Fibroblast of lung (primary cell): ENCODE data around the gene EHMT1. TPM values are rescaled to one million over a fixed set of nuclear protein-coding genes. Genes with fewer than 3 reads are reported as not detected.

ENCODE experiments used
- DNase-seq, 2 donors: peaks; one replicate each; pipeline versions ENCODE4 v3.0.0 to v3.0.0-alpha.2; 2010; ENCODE audit warnings: low read depth in 2 of 2
- H2AFZ ChIP-seq: 2 replicates; pipeline ENCODE4 v1.5.1; 2012; ENCODE audit warnings: low read length, control low read depth, inconsistent platforms
- H3K27ac ChIP-seq: 2 replicates; pipeline ENCODE4 v1.5.1; 2011; ENCODE audit warnings: low read length, control low read depth; ENCODE audit not compliant: insufficient read depth
- H3K27me3 ChIP-seq: 2 replicates; pipeline ENCODE4 v1.5.1; 2011; ENCODE audit warnings: mild to moderate bottlenecking, low read length; ENCODE audit not compliant: control insufficient read depth, insufficient read depth
- H3K36me3 ChIP-seq: 2 replicates; pipeline ENCODE4 v1.5.1; 2011; ENCODE audit warnings: low read length; ENCODE audit not compliant: control insufficient read depth, insufficient read depth
- H3K4me1 ChIP-seq: 2 replicates; pipeline ENCODE4 v1.5.1; 2011; ENCODE audit warnings: low read length; ENCODE audit not compliant: control insufficient read depth, insufficient read depth; ENCODE audit errors: extremely low read depth
- H3K4me2 ChIP-seq: 2 replicates; pipeline ENCODE4 v1.5.1; 2011; ENCODE audit warnings: low read length, control low read depth; ENCODE audit not compliant: insufficient read depth; ENCODE audit errors: extremely low read depth
- H3K4me3 ChIP-seq, 4 experiments: fragments of 200-600 bp in 1 of 4; sonication (generic) in 1 of 4; replicated peaks in 1 of 4; 2 replicates each; pipeline ENCODE4 v1.5.1; 2011 to 2016; ENCODE audit warnings: low read length in 4 of 4, low read depth in 3 of 4, mild to moderate bottlenecking in 3 of 4, control low read depth in 2 of 4, inconsistent platforms in 1 of 4, mixed read lengths in 1 of 4; ENCODE audit not compliant: insufficient read depth in 1 of 4; ENCODE audit errors: control extremely low read depth in 1 of 4
- H3K79me2 ChIP-seq: 2 replicates; pipeline ENCODE4 v1.5.1; 2012; ENCODE audit warnings: mild to moderate bottlenecking, low read length, inconsistent platforms; ENCODE audit not compliant: control insufficient read depth, insufficient read depth
- H3K9ac ChIP-seq: 2 replicates; pipeline ENCODE4 v1.5.1; 2011; ENCODE audit warnings: mild to moderate bottlenecking, low read length, control low read depth; ENCODE audit not compliant: insufficient read depth
- H3K9me3 ChIP-seq: 2 replicates; pipeline ENCODE4 v1.5.1; 2012; ENCODE audit warnings: low read depth, low read length; ENCODE audit not compliant: control insufficient read depth, insufficient read depth
- H4K20me1 ChIP-seq: 2 replicates; pipeline ENCODE4 v1.5.1; 2011; ENCODE audit warnings: low read length; ENCODE audit not compliant: control insufficient read depth, insufficient read depth; ENCODE audit errors: extremely low read depth
- EZH2 ChIP-seq: IDR thresholded peaks from 2 replicates; pipeline ENCODE4 v1.5.1; 2012; ENCODE audit warnings: low read length, control low read depth, mild to moderate bottlenecking; ENCODE audit errors: missing control alignments
- polyA plus RNA-seq, 2 donors: library from polyadenylated mRNA; depleted of rRNA in 1 of 2; stranded (reverse) in 1 of 2; unstranded in 1 of 2; fragments of >200 nt; gene quantifications; 2 replicates each; pipeline ENCODE4 v1.2.1, GENCODE V29; 2011 to 2012; ENCODE audit warnings: missing spikeins in 1 of 2
- total RNA-seq: library from RNA; depleted of rRNA; stranded (reverse); fragments of >200 nt; gene quantifications from 2 replicates; pipeline ENCODE4 v1.2.1, GENCODE V29; 2014
- TF ChIP-seq, protein P1 (sequence below), 2 donors: IDR thresholded peaks in 1 of 2; conservative IDR thresholded peaks in 1 of 2; 1 replicate in 1 of 2; 2 replicates in 1 of 2; pipeline ENCODE4 v1.5.1; 2011 to 2012; ENCODE audit warnings: low read length in 2 of 2, control low read depth in 1 of 2, inconsistent platforms in 1 of 2, low read depth in 1 of 2, mild to moderate bottlenecking in 1 of 2

EHMT1 gene
- total and polyA plus RNA-seq, 2 donors (not counting 1 experiment from before 2014, with no cell fraction given): 22.4 to 48.6 TPM

DNA sequence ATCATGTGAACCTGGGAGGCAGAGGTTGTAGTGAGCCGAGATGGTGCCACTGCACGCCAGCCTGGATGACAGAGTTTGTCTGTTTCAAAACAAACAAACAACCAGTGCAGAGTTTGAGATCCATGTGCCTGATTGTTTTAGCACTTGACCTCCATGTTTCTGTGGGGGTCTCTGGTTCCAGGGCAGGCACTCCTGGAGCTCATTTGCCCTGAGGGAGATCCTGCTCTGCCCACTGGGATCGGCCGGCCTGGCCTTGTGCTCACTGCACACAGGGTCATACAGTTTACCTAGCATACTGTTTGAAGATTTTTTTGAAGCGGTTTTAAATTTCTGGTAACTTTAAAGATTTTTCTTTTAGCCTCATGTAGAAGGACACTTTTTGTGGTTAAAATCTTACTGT lies 78.4 kb downstream of the EHMT1 start:
- H4K20me1 ChIP-seq: no peaks in the 10 kb centered on the region
- no peaks in the 10 kb centered on the region for H3K4me1 ChIP-seq
- no peak overlapping the region for H2AFZ ChIP-seq
- TF ChIP-seq EZH2: no peak
- TF ChIP-seq, protein P1, sequence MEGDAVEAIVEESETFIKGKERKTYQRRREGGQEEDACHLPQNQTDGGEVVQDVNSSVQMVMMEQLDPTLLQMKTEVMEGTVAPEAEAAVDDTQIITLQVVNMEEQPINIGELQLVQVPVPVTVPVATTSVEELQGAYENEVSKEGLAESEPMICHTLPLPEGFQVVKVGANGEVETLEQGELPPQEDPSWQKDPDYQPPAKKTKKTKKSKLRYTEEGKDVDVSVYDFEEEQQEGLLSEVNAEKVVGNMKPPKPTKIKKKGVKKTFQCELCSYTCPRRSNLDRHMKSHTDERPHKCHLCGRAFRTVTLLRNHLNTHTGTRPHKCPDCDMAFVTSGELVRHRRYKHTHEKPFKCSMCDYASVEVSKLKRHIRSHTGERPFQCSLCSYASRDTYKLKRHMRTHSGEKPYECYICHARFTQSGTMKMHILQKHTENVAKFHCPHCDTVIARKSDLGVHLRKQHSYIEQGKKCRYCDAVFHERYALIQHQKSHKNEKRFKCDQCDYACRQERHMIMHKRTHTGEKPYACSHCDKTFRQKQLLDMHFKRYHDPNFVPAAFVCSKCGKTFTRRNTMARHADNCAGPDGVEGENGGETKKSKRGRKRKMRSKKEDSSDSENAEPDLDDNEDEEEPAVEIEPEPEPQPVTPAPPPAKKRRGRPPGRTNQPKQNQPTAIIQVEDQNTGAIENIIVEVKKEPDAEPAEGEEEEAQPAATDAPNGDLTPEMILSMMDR (conservative IDR thresholded peaks at IDR 0.05 in 1 of 2, IDR thresholded peaks at IDR 0.05 in 1 of 2; ENCODE audit: low read depth in 1 of 2, low read length in 2 of 2): no peak
- DNase-seq: no peak
- no peak overlapping the region for H3K4me3 ChIP-seq
- H3K9ac ChIP-seq: no peak overlapping the region
- peaks cover 62% of the 10 kb centered on the region for H3K79me2 ChIP-seq
- H3K27me3 ChIP-seq: no peaks in the 10 kb centered on the region
- no peak overlapping the region for H3K27ac ChIP-seq
- H3K4me2 ChIP-seq: no peak overlapping the region
- no peaks in the 10 kb centered on the region for H3K36me3 ChIP-seq
- no peaks in the 10 kb centered on the region for H3K9me3 ChIP-seq

DNA sequence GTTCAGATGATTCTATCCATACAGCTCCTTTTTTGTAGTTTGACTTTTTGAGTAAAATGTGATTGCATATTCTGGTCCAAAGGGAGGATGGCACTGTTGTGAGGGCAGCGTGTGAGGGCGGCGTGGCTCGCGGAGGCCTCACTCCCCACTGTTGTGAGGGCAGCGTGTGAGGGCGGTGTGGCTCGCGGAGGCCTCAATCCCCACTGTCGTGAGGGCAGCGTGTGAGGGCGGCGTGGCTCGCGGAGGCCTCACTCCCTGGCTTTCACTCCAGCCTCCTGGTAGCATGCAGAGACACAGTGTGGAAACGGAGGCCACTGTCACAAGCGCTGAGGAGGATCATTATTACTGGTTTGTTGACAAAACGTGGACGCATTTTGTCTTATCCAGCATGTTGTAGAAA lies 79.0 kb downstream of the EHMT1 start:
- Histone ChIP-seq H3K4me3 (no peak overlapping the region), H3K9me3 (no peaks in the 10 kb centered on the region), H3K27me3 (no peaks in the 10 kb centered on the region), H3K36me3 (no peaks in the 10 kb centered on the region), H3K79me2 (peaks cover 60% of the 10 kb centered on the region), H3K4me1 (no peaks in the 10 kb centered on the region), H3K9ac (no peak overlapping the region), H2AFZ (no peak overlapping the region), H4K20me1 (no peaks in the 10 kb centered on the region), H3K4me2 (no peak overlapping the region), H3K27ac (no peak overlapping the region)
- DNase-seq: no peak
- TF ChIP-seq EZH2: no peak
- TF ChIP-seq, protein P1 (conservative IDR thresholded peaks at IDR 0.05 in 1 of 2, IDR thresholded peaks at IDR 0.05 in 1 of 2; ENCODE audit: low read depth in 1 of 2, low read length in 2 of 2): no peak

DNA sequence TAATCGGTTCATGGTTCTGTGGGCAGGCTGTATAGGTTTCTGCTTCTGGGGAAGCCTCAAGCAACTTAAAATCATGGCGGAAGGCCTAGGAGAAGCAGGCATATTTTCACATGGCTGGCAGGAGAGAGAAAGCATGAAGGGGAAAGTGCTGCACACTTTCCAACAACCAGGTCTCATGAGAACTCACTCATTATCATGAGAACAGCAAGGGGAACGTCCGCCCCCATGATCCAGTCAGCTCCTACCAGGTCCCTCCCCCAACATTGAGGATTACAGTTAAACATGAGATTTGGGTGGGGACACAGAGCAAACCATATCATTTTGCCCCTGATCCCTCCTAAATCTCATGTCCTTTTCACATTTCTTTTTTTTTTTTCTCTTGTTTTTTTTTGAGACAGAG lies 82.1 kb downstream of the EHMT1 start:
- Histone ChIP-seq H3K4me3 (no peak overlapping the region), H4K20me1 (no peaks in the 10 kb centered on the region), H2AFZ (no peak overlapping the region), H3K4me1 (no peaks in the 10 kb centered on the region), H3K9me3 (no peaks in the 10 kb centered on the region), H3K9ac (no peak overlapping the region), H3K79me2 (peaks cover 53% of the 10 kb centered on the region), H3K4me2 (no peak overlapping the region), H3K27me3 (no peaks in the 10 kb centered on the region), H3K27ac (no peak overlapping the region), H3K36me3 (no peaks in the 10 kb centered on the region)
- TF ChIP-seq, protein P1 (conservative IDR thresholded peaks at IDR 0.05 in 1 of 2, IDR thresholded peaks at IDR 0.05 in 1 of 2; ENCODE audit: low read depth in 1 of 2, low read length in 2 of 2): no peak
- no peak for TF ChIP-seq EZH2
- DNase-seq: no peak
